ENCODE data around the gene PACS2.

Gene PACS2

GRCh38 chr14:105375635-105376057 is 61.1 kb downstream of the PACS2 start:
- peak; percentile 82 for DNase-seq

GRCh38 chr14:105376521-105377440 is 62.2 kb downstream of the PACS2 start:
- no peak for DNase-seq

- DNase-seq, result no peak
These were observed 63.1 kb downstream of the PACS2 start for GRCh38 chr14:105377555-105378182.

GRCh38 chr14:105378199-105378598 is 63.7 kb downstream of the PACS2 start:
- no peak for DNase-seq

GRCh38 chr14:105378873-105379685 is 64.5 kb downstream of the PACS2 start:
- DNase-seq, result no peak

GRCh38 chr14:105379946-105380345 is 65.4 kb downstream of the PACS2 start:
- no peak for DNase-seq

- DNase-seq, result no peak
These were observed 66.2 kb downstream of the PACS2 start for GRCh38 chr14:105380756-105381155.

- no peak for DNase-seq
These were observed 67.1 kb downstream of the PACS2 start for GRCh38 chr14:105381446-105382342.

- DNase-seq, result no peak
These were observed 68.0 kb downstream of the PACS2 start for GRCh38 chr14:105382343-105383082.

- DNase-seq, result no peak
These were observed 68.7 kb downstream of the PACS2 start for GRCh38 chr14:105383083-105383730.

GRCh38 chr14:105384041-105384557 is 69.6 kb downstream of the PACS2 start:
- no peak for DNase-seq

GRCh38 chr14:105384605-105385321 is 70.2 kb downstream of the PACS2 start:
- DNase-seq, result no peak

- DNase-seq, result no peak
These were observed 70.7 kb downstream of the PACS2 start for GRCh38 chr14:105385322-105385637.

- DNase-seq, result peak; percentile 54
These were observed 71.3 kb downstream of the PACS2 start for GRCh38 chr14:105385698-105386365.

- no peak for DNase-seq
These were observed 72.3 kb downstream of the PACS2 start for GRCh38 chr14:105386581-105387529.

GRCh38 chr14:105387530-105387922 is 73.0 kb downstream of the PACS2 start:
- DNase-seq, result no peak

GRCh38 chr14:105388110-105388951 is 73.8 kb downstream of the PACS2 start:
- DNase-seq, result peak; percentile 33

All from suppressor macrophage treated with lipopolysaccharide for 4 hours (primary cell).